ENCODE measurements around the gene C6orf141. TPM values are rescaled to one million over a fixed set of nuclear protein-coding genes. Genes with fewer than 3 reads are reported as not detected.

Gene C6orf141
- total and polyA plus RNA-seq, 2 of the 13 experiments (the other 11 are each of a cell fraction or from before 2014, with no cell fraction given) = 0.07 TPM; not detected in 1

DNA sequence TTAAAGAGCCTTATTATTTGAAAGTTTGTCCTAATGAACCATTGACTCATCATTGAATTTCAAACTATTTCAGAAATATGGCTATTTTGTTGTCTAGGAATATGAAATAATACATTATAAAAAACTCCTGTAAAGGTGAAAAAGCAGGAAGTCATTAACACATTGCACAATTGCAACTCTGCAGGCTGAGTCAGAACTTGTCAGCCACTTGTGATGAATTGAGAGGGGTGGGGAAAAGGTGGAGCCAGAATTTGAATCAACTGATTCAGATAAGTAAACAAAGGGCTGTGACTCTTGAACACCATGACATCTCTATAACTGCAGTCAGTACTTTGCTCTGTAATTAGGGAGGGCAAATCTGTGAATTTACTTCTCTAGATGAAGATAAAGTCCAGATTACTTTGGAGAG is 6.0 kb downstream of the C6orf141 start (continued):
- TF ChIP-seq, protein P1, sequence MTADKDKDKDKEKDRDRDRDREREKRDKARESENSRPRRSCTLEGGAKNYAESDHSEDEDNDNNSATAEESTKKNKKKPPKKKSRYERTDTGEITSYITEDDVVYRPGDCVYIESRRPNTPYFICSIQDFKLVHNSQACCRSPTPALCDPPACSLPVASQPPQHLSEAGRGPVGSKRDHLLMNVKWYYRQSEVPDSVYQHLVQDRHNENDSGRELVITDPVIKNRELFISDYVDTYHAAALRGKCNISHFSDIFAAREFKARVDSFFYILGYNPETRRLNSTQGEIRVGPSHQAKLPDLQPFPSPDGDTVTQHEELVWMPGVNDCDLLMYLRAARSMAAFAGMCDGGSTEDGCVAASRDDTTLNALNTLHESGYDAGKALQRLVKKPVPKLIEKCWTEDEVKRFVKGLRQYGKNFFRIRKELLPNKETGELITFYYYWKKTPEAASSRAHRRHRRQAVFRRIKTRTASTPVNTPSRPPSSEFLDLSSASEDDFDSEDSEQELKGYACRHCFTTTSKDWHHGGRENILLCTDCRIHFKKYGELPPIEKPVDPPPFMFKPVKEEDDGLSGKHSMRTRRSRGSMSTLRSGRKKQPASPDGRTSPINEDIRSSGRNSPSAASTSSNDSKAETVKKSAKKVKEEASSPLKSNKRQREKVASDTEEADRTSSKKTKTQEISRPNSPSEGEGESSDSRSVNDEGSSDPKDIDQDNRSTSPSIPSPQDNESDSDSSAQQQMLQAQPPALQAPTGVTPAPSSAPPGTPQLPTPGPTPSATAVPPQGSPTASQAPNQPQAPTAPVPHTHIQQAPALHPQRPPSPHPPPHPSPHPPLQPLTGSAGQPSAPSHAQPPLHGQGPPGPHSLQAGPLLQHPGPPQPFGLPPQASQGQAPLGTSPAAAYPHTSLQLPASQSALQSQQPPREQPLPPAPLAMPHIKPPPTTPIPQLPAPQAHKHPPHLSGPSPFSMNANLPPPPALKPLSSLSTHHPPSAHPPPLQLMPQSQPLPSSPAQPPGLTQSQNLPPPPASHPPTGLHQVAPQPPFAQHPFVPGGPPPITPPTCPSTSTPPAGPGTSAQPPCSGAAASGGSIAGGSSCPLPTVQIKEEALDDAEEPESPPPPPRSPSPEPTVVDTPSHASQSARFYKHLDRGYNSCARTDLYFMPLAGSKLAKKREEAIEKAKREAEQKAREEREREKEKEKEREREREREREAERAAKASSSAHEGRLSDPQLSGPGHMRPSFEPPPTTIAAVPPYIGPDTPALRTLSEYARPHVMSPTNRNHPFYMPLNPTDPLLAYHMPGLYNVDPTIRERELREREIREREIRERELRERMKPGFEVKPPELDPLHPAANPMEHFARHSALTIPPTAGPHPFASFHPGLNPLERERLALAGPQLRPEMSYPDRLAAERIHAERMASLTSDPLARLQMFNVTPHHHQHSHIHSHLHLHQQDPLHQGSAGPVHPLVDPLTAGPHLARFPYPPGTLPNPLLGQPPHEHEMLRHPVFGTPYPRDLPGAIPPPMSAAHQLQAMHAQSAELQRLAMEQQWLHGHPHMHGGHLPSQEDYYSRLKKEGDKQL (CRISPR knock-in tag; IDR thresholded peaks at IDR 0.05; ENCODE audit: low read depth) = peak; percentile 70; the same call in 1 of the 2 replicates
- TF ChIP-seq SIX1 (CRISPR knock-in tag; IDR thresholded peaks at IDR 0.05; ENCODE audit: borderline replicate concordance) = peak; percentile 52; the same call in 1 of the 2 replicates
- TF ChIP-seq PPARG (CRISPR knock-in tag; conservative IDR thresholded peaks at IDR 0.05) = 0 out of 2 replicates have a peak, but pooled peaks have one; percentile 25
- peak; percentile 99 for TF ChIP-seq HOXA5 (CRISPR knock-in tag; IDR thresholded peaks at IDR 0.05)
- peak; percentile 82 for TF ChIP-seq ETV5 (CRISPR knock-in tag; IDR thresholded peaks at IDR 0.05; ENCODE audit: borderline replicate concordance)
- TF ChIP-seq EP300 (IDR thresholded peaks at IDR 0.05; ENCODE audit: low read depth in 2 of 2, low read length in 2 of 2) = peak in 1 of 2 experiments; percentile 70; a peak in 2 of 4 replicates
- TF ChIP-seq EP300 (CRISPR knock-in tag; IDR thresholded peaks at IDR 0.05; ENCODE audit: borderline replicate concordance) = peak; percentile 62; the same call in 1 of the 2 replicates
- TF ChIP-seq HNRNPK (IDR thresholded peaks at IDR 0.05; ENCODE audit: low read depth, low read length, poor library complexity, severe bottlenecking) = no peak
- TF ChIP-seq HOXD1 (CRISPR knock-in tag; IDR thresholded peaks at IDR 0.05) = peak; percentile 98
- peak in 1 of 2 experiments; percentile 52; a peak in 3 of 4 replicates for TF ChIP-seq MAFK (conservative IDR thresholded peaks at IDR 0.05 in 1 of 2, IDR thresholded peaks at IDR 0.05 in 1 of 2; ENCODE audit: low read length in 2 of 2)
- TF ChIP-seq, protein P2, sequence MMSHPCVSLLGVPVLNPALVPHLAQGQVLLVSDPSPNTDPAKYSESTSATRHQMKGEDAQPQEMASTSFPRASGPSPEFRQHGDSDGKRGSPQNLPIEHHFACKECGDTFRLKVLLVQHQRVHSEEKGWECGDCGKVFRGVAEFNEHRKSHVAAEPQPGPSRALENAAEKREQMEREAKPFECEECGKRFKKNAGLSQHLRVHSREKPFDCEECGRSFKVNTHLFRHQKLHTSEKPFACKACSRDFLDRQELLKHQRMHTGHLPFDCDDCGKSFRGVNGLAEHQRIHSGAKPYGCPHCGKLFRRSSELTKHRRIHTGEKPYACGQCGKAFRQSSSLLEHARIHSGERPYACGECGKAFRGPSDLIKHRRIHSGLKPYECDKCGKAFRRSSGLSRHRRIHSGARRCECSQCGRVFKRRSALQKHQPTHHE (CRISPR knock-in tag; IDR thresholded peaks at IDR 0.05; ENCODE audit: borderline replicate concordance) = no peak
- no peak for TF ChIP-seq KLF13 (CRISPR knock-in tag; IDR thresholded peaks at IDR 0.05)
- peak; percentile 37 for TF ChIP-seq TEAD3 (CRISPR knock-in tag; optimal IDR thresholded peaks at IDR 0.05; ENCODE audit: borderline replicate concordance)
- peak; percentile 47; the same call in 1 of the 2 replicates for TF ChIP-seq NFKBIZ (CRISPR knock-in tag; IDR thresholded peaks at IDR 0.05)
- TF ChIP-seq, protein P3, sequence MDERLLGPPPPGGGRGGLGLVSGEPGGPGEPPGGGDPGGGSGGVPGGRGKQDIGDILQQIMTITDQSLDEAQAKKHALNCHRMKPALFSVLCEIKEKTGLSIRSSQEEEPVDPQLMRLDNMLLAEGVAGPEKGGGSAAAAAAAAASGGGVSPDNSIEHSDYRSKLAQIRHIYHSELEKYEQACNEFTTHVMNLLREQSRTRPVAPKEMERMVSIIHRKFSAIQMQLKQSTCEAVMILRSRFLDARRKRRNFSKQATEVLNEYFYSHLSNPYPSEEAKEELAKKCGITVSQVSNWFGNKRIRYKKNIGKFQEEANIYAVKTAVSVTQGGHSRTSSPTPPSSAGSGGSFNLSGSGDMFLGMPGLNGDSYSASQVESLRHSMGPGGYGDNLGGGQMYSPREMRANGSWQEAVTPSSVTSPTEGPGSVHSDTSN (CRISPR knock-in tag; IDR thresholded peaks at IDR 0.05) = peak; percentile 75
- TF ChIP-seq FOSL1 (CRISPR knock-in tag; IDR thresholded peaks at IDR 0.05; ENCODE audit: borderline replicate concordance) = peak; percentile 83
- TF ChIP-seq, protein P4, sequence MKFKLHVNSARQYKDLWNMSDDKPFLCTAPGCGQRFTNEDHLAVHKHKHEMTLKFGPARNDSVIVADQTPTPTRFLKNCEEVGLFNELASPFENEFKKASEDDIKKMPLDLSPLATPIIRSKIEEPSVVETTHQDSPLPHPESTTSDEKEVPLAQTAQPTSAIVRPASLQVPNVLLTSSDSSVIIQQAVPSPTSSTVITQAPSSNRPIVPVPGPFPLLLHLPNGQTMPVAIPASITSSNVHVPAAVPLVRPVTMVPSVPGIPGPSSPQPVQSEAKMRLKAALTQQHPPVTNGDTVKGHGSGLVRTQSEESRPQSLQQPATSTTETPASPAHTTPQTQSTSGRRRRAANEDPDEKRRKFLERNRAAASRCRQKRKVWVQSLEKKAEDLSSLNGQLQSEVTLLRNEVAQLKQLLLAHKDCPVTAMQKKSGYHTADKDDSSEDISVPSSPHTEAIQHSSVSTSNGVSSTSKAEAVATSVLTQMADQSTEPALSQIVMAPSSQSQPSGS (CRISPR knock-in tag; IDR thresholded peaks at IDR 0.05) = no peak
- no peak for TF ChIP-seq THYN1 (CRISPR knock-in tag; IDR thresholded peaks at IDR 0.05; ENCODE audit: borderline replicate concordance, low read depth)
- TF ChIP-seq, protein P5, sequence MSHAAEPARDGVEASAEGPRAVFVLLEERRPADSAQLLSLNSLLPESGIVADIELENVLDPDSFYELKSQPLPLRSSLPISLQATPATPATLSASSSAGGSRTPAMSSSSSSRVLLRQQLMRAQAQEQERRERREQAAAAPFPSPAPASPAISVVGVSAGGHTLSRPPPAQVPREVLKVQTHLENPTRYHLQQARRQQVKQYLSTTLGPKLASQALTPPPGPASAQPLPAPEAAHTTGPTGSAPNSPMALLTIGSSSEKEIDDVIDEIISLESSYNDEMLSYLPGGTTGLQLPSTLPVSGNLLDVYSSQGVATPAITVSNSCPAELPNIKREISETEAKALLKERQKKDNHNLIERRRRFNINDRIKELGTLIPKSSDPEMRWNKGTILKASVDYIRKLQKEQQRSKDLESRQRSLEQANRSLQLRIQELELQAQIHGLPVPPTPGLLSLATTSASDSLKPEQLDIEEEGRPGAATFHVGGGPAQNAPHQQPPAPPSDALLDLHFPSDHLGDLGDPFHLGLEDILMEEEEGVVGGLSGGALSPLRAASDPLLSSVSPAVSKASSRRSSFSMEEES (CRISPR knock-in tag; IDR thresholded peaks at IDR 0.05) = peak; percentile 65; the same call in 1 of the 2 replicates

Data from HepG2 (cell line).